Stimulated activated CD4-positive, alpha-beta T cell treated with anti-CD3 and anti-CD28 coated beads, TNF-alpha, amount 100 ng/mL, for 1 hour (primary cell): Measurements from ENCODE around the gene TRH.
"Not testable (repeated sequence)": the region's sequence is repeated elsewhere in the genome, so short reads cannot be mapped to it uniquely, and the experiment has no call there.

ENCODE experiments used
- DNase-seq, 3 donors: peaks; one replicate each; pipeline ENCODE4 v3.0.0-alpha.2; 2020; ENCODE audit warnings: low read depth in 3 of 3, low spot score in 1 of 3

Gene TRH

DNA sequence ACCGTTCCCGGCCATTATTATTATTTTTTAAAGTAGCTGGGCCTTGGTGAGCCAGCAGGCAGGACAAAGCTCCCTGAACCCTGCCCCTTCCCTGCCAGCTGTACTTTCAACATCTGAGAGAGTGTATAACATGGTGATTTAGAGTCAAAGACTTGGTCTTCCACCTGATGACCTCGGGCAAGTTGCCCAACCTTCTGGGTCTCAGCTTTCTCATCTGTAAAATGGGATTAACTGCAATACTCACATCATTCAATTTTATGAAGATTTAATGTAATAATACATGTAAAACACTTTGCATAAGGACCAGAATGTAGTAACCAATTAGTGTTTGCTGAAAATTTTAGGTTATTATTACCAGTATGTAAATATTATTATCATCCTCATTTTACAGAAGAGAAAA, 11.9 kb upstream of the TRH start:
- no peak for DNase-seq

DNA sequence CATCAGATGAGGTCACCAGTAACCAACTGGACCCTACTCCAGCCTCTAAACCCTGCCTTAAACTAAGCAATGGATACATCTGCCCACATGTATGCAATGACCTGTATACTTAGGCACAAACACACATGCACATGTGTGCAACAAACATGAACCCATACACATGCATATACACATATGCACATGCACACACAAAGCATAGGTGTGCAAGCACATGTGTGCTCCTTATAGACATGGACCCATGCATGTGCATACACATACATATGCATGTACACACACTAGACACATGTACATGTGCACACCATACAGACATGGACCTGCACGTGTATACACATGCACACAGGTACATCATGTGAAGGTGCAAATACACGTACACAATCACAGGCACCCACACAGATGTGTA, 8.6 kb upstream of the TRH start:
- no peak for DNase-seq

DNA sequence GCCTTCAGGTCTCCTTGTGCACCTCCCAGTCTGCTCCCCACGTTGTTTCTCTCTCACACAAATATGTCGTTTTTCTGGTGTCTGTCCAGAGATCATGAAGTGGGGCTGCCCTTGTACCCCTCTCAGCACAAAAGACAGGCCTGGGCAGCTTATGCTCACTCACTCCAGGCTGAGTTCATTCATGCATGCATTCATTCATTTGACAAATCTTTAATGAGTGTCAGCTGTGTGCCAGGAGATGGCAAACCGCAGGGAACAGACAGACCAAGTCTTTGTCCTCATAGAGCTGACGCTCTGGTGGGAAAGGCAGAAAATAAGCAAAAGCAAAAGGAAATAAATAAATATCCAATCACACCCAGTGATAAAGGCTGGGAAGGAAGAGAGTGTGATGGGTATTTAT, 7.6 kb upstream of the TRH start:
- DNase-seq: no peak

GRCh38 chr3:129967761-129968160, 6.8 kb upstream of the TRH start:
- no peak for DNase-seq

GRCh38 chr3:129971351-129972052, 3.0 kb upstream of the TRH start:
- no peak for DNase-seq

GRCh38 chr3:129972301-129972700, 2.2 kb upstream of the TRH start:
- DNase-seq: no peak

GRCh38 chr3:129973853-129974563, 512 bp upstream of the TRH start:
- DNase-seq: no peak

DNA sequence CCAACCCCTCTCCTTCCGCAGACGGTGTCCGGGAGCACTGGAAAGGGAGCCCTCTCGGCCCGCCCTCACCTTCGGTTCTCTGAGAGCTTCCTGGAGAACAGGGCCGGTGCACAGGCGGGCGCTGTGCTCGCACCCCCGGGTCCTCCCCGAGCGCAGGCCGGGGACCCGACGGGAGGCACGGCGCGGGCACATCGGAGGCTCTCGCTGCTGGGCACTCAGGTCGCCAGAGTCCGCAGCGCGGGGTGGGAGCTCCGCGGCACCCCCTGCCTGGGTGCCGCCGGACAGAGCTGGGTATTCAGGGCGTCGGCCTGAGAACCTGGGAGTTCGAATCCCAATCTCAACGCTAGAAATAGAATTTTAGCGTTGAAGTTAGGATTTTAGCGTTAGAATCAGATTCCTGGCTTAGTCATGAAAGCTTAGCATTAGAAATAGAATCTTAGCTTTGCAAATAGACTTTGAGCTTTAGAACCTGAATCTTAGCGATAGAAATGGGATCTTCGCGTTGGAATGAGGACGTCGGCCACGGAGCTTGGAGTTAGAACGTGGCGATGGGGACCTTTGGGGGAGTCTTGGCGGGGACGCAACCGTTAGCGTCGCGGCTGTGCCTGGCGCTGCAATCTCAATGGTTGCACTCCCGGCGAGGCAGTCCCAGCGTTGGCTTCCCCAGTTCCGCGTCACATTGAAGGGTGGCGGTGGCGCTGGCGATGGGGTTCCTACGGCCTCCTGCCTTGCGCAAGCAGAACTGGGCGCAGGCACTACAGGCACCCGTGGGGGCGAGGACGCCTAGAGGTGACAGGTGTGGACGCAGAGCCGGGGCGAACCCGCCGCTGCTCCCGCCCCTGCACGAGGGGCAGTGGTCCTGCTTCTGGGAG, 549 bp downstream of the TRH start:
- DNase-seq: no peak

DNA sequence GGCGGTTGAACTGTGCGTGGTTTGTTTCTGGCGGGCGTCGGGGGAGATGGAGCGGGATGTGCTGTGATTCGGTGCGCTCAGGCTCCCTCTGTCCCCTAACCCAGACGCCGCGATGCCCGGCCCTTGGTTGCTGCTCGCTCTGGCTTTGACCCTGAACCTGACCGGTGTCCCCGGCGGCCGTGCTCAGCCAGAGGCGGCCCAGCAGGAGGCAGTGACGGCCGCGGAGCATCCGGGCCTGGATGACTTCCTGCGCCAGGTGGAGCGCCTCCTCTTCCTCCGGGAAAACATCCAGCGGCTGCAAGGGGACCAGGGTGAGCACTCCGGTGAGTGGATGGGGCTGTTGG, 1.2 kb downstream of the TRH start:
- DNase-seq: no peak

DNA sequence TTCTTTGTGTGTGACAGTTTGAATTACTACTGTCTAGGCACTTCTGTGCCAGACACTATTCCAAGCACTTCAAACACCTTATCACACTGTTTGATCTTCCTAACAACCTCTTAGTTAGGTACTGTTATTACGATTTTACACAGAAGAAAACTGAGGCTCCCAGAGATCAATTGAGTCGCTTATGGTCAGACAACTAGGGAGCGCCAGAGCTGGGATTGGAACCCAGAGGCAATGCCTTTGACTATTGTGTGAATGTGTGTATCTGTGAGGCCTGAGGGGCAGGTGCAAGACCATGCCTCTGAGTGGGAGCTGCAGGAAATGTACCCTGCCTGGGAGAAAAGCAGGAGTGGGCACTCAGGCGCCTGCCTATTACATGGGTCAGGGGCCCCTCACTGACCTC, 1.8 kb downstream of the TRH start:
- DNase-seq: no peak

- no peak for DNase-seq
Observed at GRCh38 chr3:129978123-129978522, 3.6 kb downstream of the TRH start.

- no peak for DNase-seq
Observed at GRCh38 chr3:129979905-129980304, 5.4 kb downstream of the TRH start.

DNA sequence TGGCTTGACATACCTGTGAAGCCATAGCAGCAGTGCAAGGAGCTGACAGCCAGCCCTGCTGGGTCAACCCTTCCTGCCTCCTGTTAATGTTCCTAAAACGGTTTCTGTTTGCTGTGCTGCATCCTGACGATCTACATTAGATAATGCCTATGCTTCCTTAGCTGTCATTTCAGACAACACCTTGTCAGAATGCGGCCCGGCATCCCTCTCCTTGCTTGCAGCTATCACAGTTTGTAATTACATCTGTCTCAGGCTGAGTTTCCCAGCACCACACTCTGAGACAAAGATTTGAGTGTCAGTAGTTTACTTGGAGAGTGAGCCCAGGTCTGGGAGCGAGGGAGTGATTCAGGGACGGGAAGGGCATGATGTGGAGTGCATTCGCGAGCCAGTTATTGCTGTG, 9.0 kb downstream of the TRH start:
- DNase-seq: no peak

DNA sequence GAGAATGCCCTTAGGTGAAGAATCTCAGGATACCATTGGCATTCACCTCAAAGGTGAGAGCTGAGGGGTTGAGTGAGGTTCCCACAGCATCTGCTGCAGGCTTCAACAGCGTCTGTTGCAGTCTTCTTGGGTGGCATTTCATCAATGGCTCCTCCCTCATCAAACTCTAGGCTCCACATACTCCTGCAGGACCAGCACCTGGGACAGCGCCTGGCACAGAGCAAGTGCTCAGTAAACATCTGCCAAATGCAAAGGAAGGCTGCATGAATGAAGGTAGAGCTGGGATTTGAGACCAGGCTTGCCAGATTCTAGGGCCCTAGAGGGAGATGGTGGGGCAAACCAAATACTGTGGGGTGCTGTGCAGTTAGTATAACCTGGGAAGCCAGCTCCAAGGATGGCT, 9.6 kb downstream of the TRH start:
- no peak for DNase-seq

GRCh38 chr3:129985113-129985512, 10.6 kb downstream of the TRH start:
- DNase-seq: no peak

GRCh38 chr3:129988429-129988828, 13.9 kb downstream of the TRH start:
- no peak for DNase-seq

- no peak for DNase-seq
Observed at GRCh38 chr3:129989414-129989813, 14.9 kb downstream of the TRH start.

GRCh38 chr3:129992781-129993180, 18.3 kb downstream of the TRH start:
- DNase-seq: no peak

- no peak for DNase-seq
Observed at GRCh38 chr3:129994883-129995559, 20.5 kb downstream of the TRH start.

- no peak for DNase-seq
Observed at GRCh38 chr3:129996073-129996472, 21.6 kb downstream of the TRH start.

GRCh38 chr3:129999176-129999575, 24.7 kb downstream of the TRH start:
- not testable (repeated sequence) for DNase-seq
